Epithelial cell of proximal tubule (primary cell): ENCODE results near the gene NKG7. TPM values are rescaled to one million over a fixed set of nuclear protein-coding genes. Genes with fewer than 3 reads are reported as not detected.

ENCODE experiments used
- DNase-seq: peaks from one replicate; pipeline ENCODE4 v3.0.0-alpha.2; 2011; ENCODE audit warnings: low read depth
- H3K4me3 ChIP-seq: 2 replicates; pipeline ENCODE4 v1.5.1; 2011; ENCODE audit warnings: low read depth, mild to moderate bottlenecking, low read length
- CTCF ChIP-seq: conservative IDR thresholded peaks from 2 replicates; pipeline ENCODE4 v1.5.1; 2012; ENCODE audit warnings: low read depth, mild to moderate bottlenecking, low read length
- total RNA-seq: library from RNA; depleted of rRNA; stranded (reverse); fragments of >200 nt; gene quantifications from 2 replicates; pipeline ENCODE4 v1.2.3, GENCODE V29; 2015

NKG7 gene
- total RNA-seq, 1 donor from 2014 or later: not detected

- no peak for TF ChIP-seq CTCF
- H3K4me3 ChIP-seq: no peak overlapping the region
- DNase-seq: no peak
Measured at GRCh38 chr19:51386882-51387520, 14.5 kb upstream of the NKG7 start.

- H3K4me3 ChIP-seq: no peak overlapping the region
- no peak for TF ChIP-seq CTCF
- DNase-seq: no peak
Measured at GRCh38 chr19:51382004-51382403, 9.6 kb upstream of the NKG7 start.

GRCh38 chr19:51380379-51380778 is 7.9 kb upstream of the NKG7 start:
- DNase-seq: no peak
- TF ChIP-seq CTCF: no peak
- H3K4me3 ChIP-seq: no peak overlapping the region

GRCh38 chr19:51377422-51377821 is 5.0 kb upstream of the NKG7 start:
- DNase-seq: no peak
- TF ChIP-seq CTCF: no peak
- no peak overlapping the region for H3K4me3 ChIP-seq

GRCh38 chr19:51375504-51376221 is 3.2 kb upstream of the NKG7 start:
- TF ChIP-seq CTCF: no peak
- DNase-seq: no peak
- H3K4me3 ChIP-seq: no peak overlapping the region

- TF ChIP-seq CTCF: no peak
- no peak overlapping the region for H3K4me3 ChIP-seq
Measured at GRCh38 chr19:51372021-51372648, 319 bp downstream of the NKG7 start.

More at GRCh38 chr19:51372021-51372648, 319 bp downstream of the NKG7 start:
- no peak for DNase-seq
